K562 (cell line): ENCODE data around the gene TRIM24. TPM values are rescaled to one million over a fixed set of nuclear protein-coding genes. Genes with fewer than 3 reads are reported as not detected.
A peak's percentile ranks its signal among the peaks of the same experiment; 100 is the strongest.

Experiments
- ARID1B ChIP-seq: fragments of 450-650 bp; IDR thresholded peaks from 2 replicates; pipeline ENCODE4 v1.6.1; 2016; ENCODE audit warnings: antibody characterized with exemption, mild to moderate bottlenecking, inconsistent platforms
- CCNT2 ChIP-seq: IDR thresholded peaks from 2 replicates; pipeline ENCODE4 v1.6.1; 2011; ENCODE audit warnings: borderline replicate concordance, low read depth, mild to moderate bottlenecking, moderate library complexity, mixed read lengths, low read length; ENCODE audit not compliant: insufficient read length; ENCODE audit errors: extremely low read depth
- DIDO1 ChIP-seq: fragments of 450-650 bp; IDR thresholded peaks from 2 replicates; pipeline ENCODE4 v1.6.1; 2016; ENCODE audit warnings: low read depth, missing biosample characterization, missing genetic modification characterization
- HLTF ChIP-seq: fragments of 450-650 bp; IDR thresholded peaks from 2 replicates; pipeline ENCODE4 v1.6.1; 2016
- RFX1 ChIP-seq: fragments of 450-650 bp; IDR thresholded peaks from 2 replicates; pipeline ENCODE4 v1.6.1; 2016; ENCODE audit warnings: mild to moderate bottlenecking, moderate library complexity
- TAF1 ChIP-seq: IDR thresholded peaks from 2 replicates; pipeline ENCODE4 v1.6.1; 2011; ENCODE audit warnings: mild to moderate bottlenecking, low read length, moderate library complexity; ENCODE audit not compliant: insufficient read depth, control insufficient read depth, severe bottlenecking; ENCODE audit errors: extremely low read depth
- TGIF2 ChIP-seq: sonication (generic); formaldehyde crosslinking; IDR thresholded peaks from 2 replicates; pipeline ENCODE4 v1.8.1; 2022; ENCODE audit warnings: mild to moderate bottlenecking, missing genetic modification reagents, moderate library complexity
- ZFPM2 ChIP-seq: fragments of 250-450 bp; sonication (Bioruptor Pico); IDR thresholded peaks from 2 replicates; pipeline ENCODE4 v1.5.1; 2022; ENCODE audit warnings: mild to moderate bottlenecking
- polyA plus RNA-seq, 8 experiments: library from polyadenylated mRNA; depleted of rRNA in 4 of 8; stranded (reverse) in 5 of 8; unstranded in 3 of 8; fragments of >200 nt; fragmentation: Nextera tagmentation in 2 of 8; fragmentation: Illumina TruSeq in 1 of 8; extraction: Ambion mirVana in 2 of 8; extraction: Trizol in 1 of 8; gene quantifications; 2 replicates each; pipeline versions ENCODE4 v1.2.1 to v1.2.3, GENCODE V29; 2011 to 2014; ENCODE audit warnings: inconsistent platforms in 1 of 8, missing spikeins in 1 of 8
- total RNA-seq, 7 experiments: library from RNA; depleted of rRNA in 6 of 7; stranded (reverse); fragments of >200 nt in 6 of 7; fragmentation: Illumina TruSeq in 2 of 7; extraction: Trizol in 2 of 7; gene quantifications; 2 replicates each; pipeline versions ENCODE4 v1.2.1 to v1.2.3, GENCODE V29; 2011 to 2021; ENCODE audit warnings: low replicate concordance in 1 of 7
- TF ChIP-seq, protein P1 (sequence below): fragments of 250-450 bp; sonication (Bioruptor Pico); IDR thresholded peaks from 2 replicates; pipeline ENCODE4 v1.4.0; 2020; ENCODE audit warnings: mild to moderate bottlenecking, moderate library complexity
- TF ChIP-seq, protein P2 (sequence below): fragments of 250-450 bp; sonication (Bioruptor Pico); IDR thresholded peaks from 2 replicates; pipeline ENCODE4 v1.6.1; 2021; ENCODE audit warnings: mild to moderate bottlenecking

The TRIM24 gene
- total and polyA plus RNA-seq, 9 of the 15 experiments (the other 6 are each of a cell fraction or from before 2014, with no cell fraction given), result 13.4 to 74.0 (median 41.7) TPM

DNA sequence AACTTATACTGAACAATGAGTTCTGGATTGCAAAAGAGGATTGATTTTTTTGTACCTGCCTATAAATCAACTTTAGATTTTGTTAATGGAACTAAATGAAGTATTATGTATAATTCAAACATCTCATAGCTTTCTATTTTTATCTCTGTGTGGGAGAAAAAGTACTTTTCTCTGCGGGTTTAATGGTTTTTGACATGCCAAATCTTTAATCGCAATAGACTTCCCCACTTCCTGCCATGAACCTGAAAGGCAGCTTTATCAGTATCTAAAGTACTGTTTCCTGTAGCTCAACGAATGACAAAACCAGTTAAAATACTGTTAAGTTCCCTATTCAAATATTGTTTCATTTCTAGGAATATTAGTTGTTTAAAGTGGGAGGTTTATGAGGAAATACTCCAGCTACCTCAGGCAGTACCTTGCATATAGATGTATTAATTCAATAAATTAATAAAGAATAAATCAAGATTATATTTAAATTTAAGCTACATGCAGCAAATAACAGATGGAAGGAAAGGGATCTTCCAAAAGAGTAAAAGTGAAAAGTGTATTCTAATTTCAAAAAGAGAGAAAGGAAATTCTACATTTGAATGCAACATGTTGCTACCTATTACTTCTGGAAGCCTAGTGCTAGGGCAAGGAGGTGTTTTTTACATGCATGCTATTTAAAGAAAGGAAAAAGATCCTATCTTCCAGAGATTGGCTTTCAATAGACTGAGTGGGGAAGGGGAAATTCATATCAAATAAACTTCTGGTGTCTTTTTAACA, 165.2 kb downstream of the TRIM24 start (continued):
- TF ChIP-seq DIDO1 (tag) (no peak), TAF1 (no peak), CCNT2 (peak; percentile 17), ARID1B (peak; percentile 23; the same call in 1 of the 2 replicates), RFX1 (no peak), TGIF2 (CRISPR knock-in tag) (no peak), ZFPM2 (CRISPR knock-in tag) (no peak), HLTF (no peak)
- TF ChIP-seq, protein P1, sequence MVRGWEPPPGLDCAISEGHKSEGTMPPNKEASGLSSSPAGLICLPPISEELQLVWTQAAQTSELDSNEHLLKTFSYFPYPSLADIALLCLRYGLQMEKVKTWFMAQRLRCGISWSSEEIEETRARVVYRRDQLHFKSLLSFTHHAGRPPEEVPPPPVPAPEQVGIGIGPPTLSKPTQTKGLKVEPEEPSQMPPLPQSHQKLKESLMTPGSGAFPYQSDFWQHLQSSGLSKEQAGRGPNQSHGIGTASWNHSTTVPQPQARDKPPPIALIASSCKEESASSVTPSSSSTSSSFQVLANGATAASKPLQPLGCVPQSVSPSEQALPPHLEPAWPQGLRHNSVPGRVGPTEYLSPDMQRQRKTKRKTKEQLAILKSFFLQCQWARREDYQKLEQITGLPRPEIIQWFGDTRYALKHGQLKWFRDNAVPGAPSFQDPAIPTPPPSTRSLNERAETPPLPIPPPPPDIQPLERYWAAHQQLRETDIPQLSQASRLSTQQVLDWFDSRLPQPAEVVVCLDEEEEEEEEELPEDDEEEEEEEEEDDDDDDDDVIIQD, result no peak
- TF ChIP-seq, protein P2, sequence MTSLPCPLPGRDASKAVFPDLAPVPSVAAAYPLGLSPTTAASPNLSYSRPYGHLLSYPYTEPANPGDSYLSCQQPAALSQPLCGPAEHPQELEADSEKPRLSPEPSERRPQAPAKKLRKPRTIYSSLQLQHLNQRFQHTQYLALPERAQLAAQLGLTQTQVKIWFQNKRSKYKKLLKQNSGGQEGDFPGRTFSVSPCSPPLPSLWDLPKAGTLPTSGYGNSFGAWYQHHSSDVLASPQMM (CRISPR knock-in tag), result no peak
- TF ChIP-seq, all 486 proteins: peak for 10
